Measurements from ENCODE around the gene KRT78.

DNA sequence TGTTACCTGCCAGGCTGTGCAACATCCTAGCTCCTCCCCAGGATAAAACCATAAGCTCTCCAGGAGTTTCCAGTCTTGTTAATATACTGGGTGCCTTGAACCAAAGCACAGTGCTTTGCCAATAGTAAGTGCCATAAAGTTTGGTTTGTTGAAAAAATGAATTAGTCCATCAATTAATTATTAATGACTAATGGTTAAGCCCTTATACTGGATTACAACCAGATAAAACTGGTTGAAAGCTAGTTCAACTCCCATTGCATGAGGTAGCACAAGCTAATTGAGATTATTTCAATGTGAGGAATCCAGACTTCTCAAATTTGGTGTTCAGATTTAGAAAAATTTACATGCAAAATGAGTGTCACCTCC is 51.3 kb downstream of the KRT78 start:
- no peak for TF ChIP-seq POLR2A (IDR thresholded peaks at IDR 0.05)
- TF ChIP-seq, protein P1, sequence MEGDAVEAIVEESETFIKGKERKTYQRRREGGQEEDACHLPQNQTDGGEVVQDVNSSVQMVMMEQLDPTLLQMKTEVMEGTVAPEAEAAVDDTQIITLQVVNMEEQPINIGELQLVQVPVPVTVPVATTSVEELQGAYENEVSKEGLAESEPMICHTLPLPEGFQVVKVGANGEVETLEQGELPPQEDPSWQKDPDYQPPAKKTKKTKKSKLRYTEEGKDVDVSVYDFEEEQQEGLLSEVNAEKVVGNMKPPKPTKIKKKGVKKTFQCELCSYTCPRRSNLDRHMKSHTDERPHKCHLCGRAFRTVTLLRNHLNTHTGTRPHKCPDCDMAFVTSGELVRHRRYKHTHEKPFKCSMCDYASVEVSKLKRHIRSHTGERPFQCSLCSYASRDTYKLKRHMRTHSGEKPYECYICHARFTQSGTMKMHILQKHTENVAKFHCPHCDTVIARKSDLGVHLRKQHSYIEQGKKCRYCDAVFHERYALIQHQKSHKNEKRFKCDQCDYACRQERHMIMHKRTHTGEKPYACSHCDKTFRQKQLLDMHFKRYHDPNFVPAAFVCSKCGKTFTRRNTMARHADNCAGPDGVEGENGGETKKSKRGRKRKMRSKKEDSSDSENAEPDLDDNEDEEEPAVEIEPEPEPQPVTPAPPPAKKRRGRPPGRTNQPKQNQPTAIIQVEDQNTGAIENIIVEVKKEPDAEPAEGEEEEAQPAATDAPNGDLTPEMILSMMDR (IDR thresholded peaks at IDR 0.05): no peak

All from vagina (tissue), 2 donors.